Measurements from ENCODE around the gene CCDC187.

DNA sequence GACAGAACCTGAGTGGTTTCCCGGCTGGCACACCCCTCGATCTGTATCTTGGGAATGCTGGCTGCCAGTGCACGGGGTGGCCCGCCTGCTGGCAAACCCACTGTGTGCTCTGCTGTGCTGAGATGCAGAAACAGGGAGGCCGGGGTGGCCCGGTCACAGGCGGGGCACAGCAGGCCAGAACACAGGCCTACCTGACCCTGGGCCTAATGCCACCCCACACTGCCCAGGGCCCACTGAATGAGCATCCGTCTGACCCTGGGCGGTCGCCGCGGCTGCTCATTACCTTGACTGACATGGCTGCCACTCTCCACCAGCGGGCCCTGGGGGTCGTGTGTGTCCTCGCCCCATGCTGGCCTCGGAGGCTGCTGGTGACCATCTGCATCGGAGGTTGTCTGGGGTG, 44.1 kb downstream of the CCDC187 start:
- TF ChIP-seq, protein P1, sequence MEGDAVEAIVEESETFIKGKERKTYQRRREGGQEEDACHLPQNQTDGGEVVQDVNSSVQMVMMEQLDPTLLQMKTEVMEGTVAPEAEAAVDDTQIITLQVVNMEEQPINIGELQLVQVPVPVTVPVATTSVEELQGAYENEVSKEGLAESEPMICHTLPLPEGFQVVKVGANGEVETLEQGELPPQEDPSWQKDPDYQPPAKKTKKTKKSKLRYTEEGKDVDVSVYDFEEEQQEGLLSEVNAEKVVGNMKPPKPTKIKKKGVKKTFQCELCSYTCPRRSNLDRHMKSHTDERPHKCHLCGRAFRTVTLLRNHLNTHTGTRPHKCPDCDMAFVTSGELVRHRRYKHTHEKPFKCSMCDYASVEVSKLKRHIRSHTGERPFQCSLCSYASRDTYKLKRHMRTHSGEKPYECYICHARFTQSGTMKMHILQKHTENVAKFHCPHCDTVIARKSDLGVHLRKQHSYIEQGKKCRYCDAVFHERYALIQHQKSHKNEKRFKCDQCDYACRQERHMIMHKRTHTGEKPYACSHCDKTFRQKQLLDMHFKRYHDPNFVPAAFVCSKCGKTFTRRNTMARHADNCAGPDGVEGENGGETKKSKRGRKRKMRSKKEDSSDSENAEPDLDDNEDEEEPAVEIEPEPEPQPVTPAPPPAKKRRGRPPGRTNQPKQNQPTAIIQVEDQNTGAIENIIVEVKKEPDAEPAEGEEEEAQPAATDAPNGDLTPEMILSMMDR (IDR thresholded peaks at IDR 0.05): no peak
- TF ChIP-seq POLR2A (IDR thresholded peaks at IDR 0.05): no peak
